Measurements from ENCODE around the gene CALM3. TPM values are rescaled to one million over a fixed set of nuclear protein-coding genes. Genes with fewer than 3 reads are reported as not detected.

CALM3 gene
- total and polyA plus RNA-seq, 2 donors from 2014 or later, result 217 to 350 TPM

- H3K27me3 ChIP-seq (ENCODE audit: control insufficient read depth, insufficient read depth, low read length), result no peaks in the 10 kb centered on the region
- TF ChIP-seq, protein P1, sequence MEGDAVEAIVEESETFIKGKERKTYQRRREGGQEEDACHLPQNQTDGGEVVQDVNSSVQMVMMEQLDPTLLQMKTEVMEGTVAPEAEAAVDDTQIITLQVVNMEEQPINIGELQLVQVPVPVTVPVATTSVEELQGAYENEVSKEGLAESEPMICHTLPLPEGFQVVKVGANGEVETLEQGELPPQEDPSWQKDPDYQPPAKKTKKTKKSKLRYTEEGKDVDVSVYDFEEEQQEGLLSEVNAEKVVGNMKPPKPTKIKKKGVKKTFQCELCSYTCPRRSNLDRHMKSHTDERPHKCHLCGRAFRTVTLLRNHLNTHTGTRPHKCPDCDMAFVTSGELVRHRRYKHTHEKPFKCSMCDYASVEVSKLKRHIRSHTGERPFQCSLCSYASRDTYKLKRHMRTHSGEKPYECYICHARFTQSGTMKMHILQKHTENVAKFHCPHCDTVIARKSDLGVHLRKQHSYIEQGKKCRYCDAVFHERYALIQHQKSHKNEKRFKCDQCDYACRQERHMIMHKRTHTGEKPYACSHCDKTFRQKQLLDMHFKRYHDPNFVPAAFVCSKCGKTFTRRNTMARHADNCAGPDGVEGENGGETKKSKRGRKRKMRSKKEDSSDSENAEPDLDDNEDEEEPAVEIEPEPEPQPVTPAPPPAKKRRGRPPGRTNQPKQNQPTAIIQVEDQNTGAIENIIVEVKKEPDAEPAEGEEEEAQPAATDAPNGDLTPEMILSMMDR (IDR thresholded peaks at IDR 0.05; ENCODE audit: borderline replicate concordance, extremely low read depth, insufficient read depth), result no peak
- no peak for FAIRE-seq
- no peaks in the 10 kb centered on the region for H3K4me1 ChIP-seq (ENCODE audit: control insufficient read depth in 2 of 3, insufficient read depth in 2 of 3, low read depth in 1 of 3, low read length in 3 of 3)
- DNase-seq, result no peak
- intact Hi-C loops (cut with DNase I), result no loop called here
- H3K27ac ChIP-seq (ENCODE audit: low read depth in 2 of 2, low read length in 2 of 2), result no peak overlapping the region
- H3K9me3 ChIP-seq (ENCODE audit: control insufficient read depth in 2 of 3, insufficient read depth in 1 of 3, low read length in 3 of 3), result no peaks in the 10 kb centered on the region
- H3K36me3 ChIP-seq (ENCODE audit: control insufficient read depth in 2 of 3, insufficient read depth in 3 of 3, low read length in 3 of 3), result no peaks in the 10 kb centered on the region
- no peak overlapping the region for H3K9ac ChIP-seq (ENCODE audit: low read length in 3 of 3)
- no peak overlapping the region for H3K4me3 ChIP-seq (ENCODE audit: low read length in 3 of 3)
These were observed 9.3 kb upstream of the CALM3 start for GRCh38 chr19:46591870-46592269.

DNA sequence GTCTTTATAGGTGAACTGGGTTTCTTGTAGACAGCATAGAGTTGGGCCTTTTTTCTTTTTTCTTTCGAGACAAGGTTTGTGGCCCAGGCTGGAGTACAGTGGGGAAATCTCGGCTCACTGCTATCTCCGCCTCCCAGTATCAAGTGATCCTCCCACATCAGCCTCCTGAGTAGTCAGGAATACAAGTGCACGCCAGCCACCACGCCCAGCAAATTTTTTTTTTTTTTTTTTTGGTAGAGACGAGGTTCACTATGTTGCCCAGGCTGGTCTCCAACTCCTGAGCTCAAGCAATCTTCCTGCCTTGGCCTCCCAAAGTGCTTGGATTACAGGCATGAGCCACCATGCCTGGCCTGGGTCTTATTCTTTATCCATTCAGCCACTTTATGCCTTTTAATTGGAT lies 5.1 kb upstream of the CALM3 start:
- FAIRE-seq (no peak), DNase-seq (no peak)
- no peak overlapping the region for H3K9ac ChIP-seq (ENCODE audit: low read length in 3 of 3)
- TF ChIP-seq, protein P1 (IDR thresholded peaks at IDR 0.05; ENCODE audit: borderline replicate concordance, extremely low read depth, insufficient read depth), result no peak
- peaks cover 0 to 3% (median 0%) of the 10 kb centered on the region in 3 donors for H3K4me1 ChIP-seq (ENCODE audit: control insufficient read depth in 2 of 3, insufficient read depth in 2 of 3, low read depth in 1 of 3, low read length in 3 of 3)
- intact Hi-C loops (cut with DNase I), result no loop called here
- H3K9me3 ChIP-seq (ENCODE audit: control insufficient read depth in 2 of 3, insufficient read depth in 1 of 3, low read length in 3 of 3), result no peaks in the 10 kb centered on the region
- no peak overlapping the region for H3K4me3 ChIP-seq (ENCODE audit: low read length in 3 of 3)
- no peaks in the 10 kb centered on the region for H3K27me3 ChIP-seq (ENCODE audit: control insufficient read depth, insufficient read depth, low read length)
- H3K36me3 ChIP-seq (ENCODE audit: control insufficient read depth in 2 of 3, insufficient read depth in 3 of 3, low read length in 3 of 3), result no peaks in the 10 kb centered on the region
- H3K27ac ChIP-seq (ENCODE audit: low read depth in 2 of 2, low read length in 2 of 2), result no peak overlapping the region

DNA sequence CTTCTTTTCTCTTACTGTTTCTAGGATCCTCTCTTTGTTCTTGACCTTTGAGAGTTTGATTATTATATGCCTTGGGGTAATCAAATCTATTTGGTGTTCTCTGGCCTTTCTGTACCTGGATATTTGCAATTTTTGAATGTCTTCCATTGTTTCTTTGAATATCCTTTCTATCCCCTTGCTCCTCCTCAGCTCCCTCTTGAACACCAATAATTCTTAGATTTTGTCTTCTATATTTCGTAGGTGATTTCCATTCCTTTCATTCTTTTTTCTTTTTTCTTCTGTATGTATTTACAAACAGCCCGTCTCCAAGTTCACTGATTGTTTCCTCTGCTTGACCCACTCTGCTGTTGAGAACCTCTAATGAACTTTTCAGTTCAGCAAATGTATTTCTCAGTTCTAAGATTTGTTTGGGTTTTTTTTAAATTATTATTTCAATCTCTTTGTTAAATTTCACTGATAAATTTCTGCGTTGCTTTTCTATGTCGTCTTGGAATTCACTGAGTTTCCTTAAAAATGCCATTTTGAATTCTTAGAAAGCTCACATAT lies 2.7 kb upstream of the CALM3 start:
- Histone ChIP-seq H3K9me3 (ENCODE audit: control insufficient read depth in 2 of 3, insufficient read depth in 1 of 3, low read length in 3 of 3) (no peaks in the 10 kb centered on the region), H3K36me3 (ENCODE audit: control insufficient read depth in 2 of 3, insufficient read depth in 3 of 3, low read length in 3 of 3) (no peaks in the 10 kb centered on the region), H3K4me3 (ENCODE audit: low read length in 3 of 3) (no peak overlapping the region), H3K4me1 (ENCODE audit: control insufficient read depth in 2 of 3, insufficient read depth in 2 of 3, low read depth in 1 of 3, low read length in 3 of 3) (peaks cover 0 to 13% (median 3%) of the 10 kb centered on the region in 3 donors), H3K27me3 (ENCODE audit: control insufficient read depth, insufficient read depth, low read length) (no peaks in the 10 kb centered on the region), H3K27ac (ENCODE audit: low read depth in 2 of 2, low read length in 2 of 2) (no peak overlapping the region), H3K9ac (ENCODE audit: low read length in 3 of 3) (no peak overlapping the region)
- intact Hi-C loops (cut with DNase I), result no loop called here
- TF ChIP-seq, protein P1 (IDR thresholded peaks at IDR 0.05; ENCODE audit: borderline replicate concordance, extremely low read depth, insufficient read depth), result no peak
- no peak for FAIRE-seq
- DNase-seq, result no peak

Data from kidney (tissue), 14 donors.